HG03457 (cell line): Measurements from ENCODE around the gene WASF3.
"Not testable (repeated sequence)": the region's sequence is repeated elsewhere in the genome, so short reads cannot be mapped to it uniquely, and the experiment has no call there.

Source experiments
- ATAC-seq: cut with Tn5 transposase; IDR thresholded peaks from one replicate; pipeline ENCODE4 v1.9.1; 2021; ENCODE audit warnings: moderate number of reproducible peaks; ENCODE audit not compliant: unreplicated experiment

The WASF3 gene

GRCh38 chr13:26623125-26623524, 65.6 kb downstream of the WASF3 start:
- ATAC-seq: no peak

- no peak for ATAC-seq
Measured at GRCh38 chr13:26624572-26624971, 67.1 kb downstream of the WASF3 start.

GRCh38 chr13:26626271-26626670, 68.8 kb downstream of the WASF3 start:
- no peak for ATAC-seq

GRCh38 chr13:26628706-26629105, 71.2 kb downstream of the WASF3 start:
- ATAC-seq: no peak

- no peak for ATAC-seq
Measured at GRCh38 chr13:26629260-26629825, 71.9 kb downstream of the WASF3 start.

GRCh38 chr13:26635634-26636033, 78.2 kb downstream of the WASF3 start:
- ATAC-seq: not testable (repeated sequence)

- not testable (repeated sequence) for ATAC-seq
Measured at GRCh38 chr13:26636073-26636472, 78.6 kb downstream of the WASF3 start.

GRCh38 chr13:26646603-26647002, 89.1 kb downstream of the WASF3 start:
- no peak for ATAC-seq

GRCh38 chr13:26651234-26651633, 93.8 kb downstream of the WASF3 start:
- no peak for ATAC-seq

GRCh38 chr13:26653310-26653709, 95.8 kb downstream of the WASF3 start:
- ATAC-seq: no peak

- no peak for ATAC-seq
Measured at GRCh38 chr13:26653842-26654241, 96.4 kb downstream of the WASF3 start.

- no peak for ATAC-seq
Measured at GRCh38 chr13:26656919-26657318, 99.4 kb downstream of the WASF3 start.

GRCh38 chr13:26658448-26659385, 101.2 kb downstream of the WASF3 start:
- no peak for ATAC-seq

- no peak for ATAC-seq
Measured at GRCh38 chr13:26660185-26660584, 102.7 kb downstream of the WASF3 start.

GRCh38 chr13:26660766-26661165, 103.3 kb downstream of the WASF3 start:
- ATAC-seq: no peak

- ATAC-seq: no peak
Measured at GRCh38 chr13:26663791-26664190, 106.3 kb downstream of the WASF3 start.

GRCh38 chr13:26664286-26664685, 106.8 kb downstream of the WASF3 start:
- ATAC-seq: no peak

- no peak for ATAC-seq
Measured at GRCh38 chr13:26664876-26665275, 107.4 kb downstream of the WASF3 start.

- no peak for ATAC-seq
Measured at GRCh38 chr13:26668357-26669146, 111.1 kb downstream of the WASF3 start.

- ATAC-seq: no peak
Measured at GRCh38 chr13:26673890-26674289, 116.4 kb downstream of the WASF3 start.

- ATAC-seq: no peak
Measured at GRCh38 chr13:26677156-26677555, 119.7 kb downstream of the WASF3 start.

GRCh38 chr13:26678330-26678729, 120.8 kb downstream of the WASF3 start:
- ATAC-seq: no peak
